PC-3 (cell line): ENCODE results near the gene PHF8. TPM values are rescaled to one million over a fixed set of nuclear protein-coding genes. Genes with fewer than 3 reads are reported as not detected.

Experiments
- ATAC-seq: fragments of 200-7000 bp; cut with Tn5 transposase; 2 replicates; pipeline ENCODE4 v1.9.1; 2020; ENCODE audit warnings: mild to moderate bottlenecking, moderate library complexity
- BruUV-seq: library from RNA; stranded (reverse); fragments of 400-500 nt; replicated peaks from 2 replicates; lab custom pipeline; 2021; lab: Mats Ljungman, UMichigan
- CTCF ChIA-PET: fragments of 300-600 bp; sonication (Branson Sonifier 250); formaldehyde crosslinking; loops from one replicate; lab custom pipeline; 2022; ENCODE audit warnings: antibody characterized with exemption; lab: Charles Lee
- POLR2A ChIA-PET: fragments of 300-600 bp; sonication (Branson Sonifier 250); formaldehyde crosslinking; loops from one replicate; lab custom pipeline; 2022; ENCODE audit warnings: antibody characterized with exemption; ENCODE audit not compliant: unreplicated experiment; lab: Charles Lee
- DNase-seq: peaks from one replicate; pipeline ENCODE4 v3.0.0-alpha.2; 2015
- H2AFZ ChIP-seq: fragments of 300-600 bp; sonication (generic); 2 replicates; pipeline ENCODE4 v1.6.0; 2016; ENCODE audit warnings: antibody characterized with exemption, low read length
- H3F3A ChIP-seq: fragments of 300-600 bp; sonication (generic); one replicate; pipeline ENCODE4 v1.6.0; 2017; ENCODE audit warnings: antibody characterized with exemption, low read length, control low read depth, mild to moderate bottlenecking; ENCODE audit not compliant: unreplicated experiment
- H3K27ac ChIP-seq: fragments of 300-600 bp; sonication (generic); 2 replicates; pipeline ENCODE4 v1.5.1; 2016; ENCODE audit warnings: mild to moderate bottlenecking, low read length
- H3K27me3 ChIP-seq: fragments of 300-600 bp; sonication (generic); 2 replicates; pipeline ENCODE4 v1.6.1; 2016; ENCODE audit warnings: low read length, mixed read lengths
- H3K36me3 ChIP-seq: fragments of 300-600 bp; sonication (generic); 2 replicates; pipeline ENCODE4 v1.6.1; 2016; ENCODE audit warnings: low read depth, mixed run types, low read length, mixed read lengths
- H3K4me1 ChIP-seq: fragments of 300-600 bp; sonication (generic); 2 replicates; pipeline ENCODE4 v1.5.1; 2016; ENCODE audit warnings: low read length; ENCODE audit not compliant: insufficient read depth
- H3K4me2 ChIP-seq: fragments of 300-600 bp; sonication (generic); 2 replicates; pipeline ENCODE4 v1.6.0; 2016; ENCODE audit warnings: low read length
- H3K4me3 ChIP-seq: fragments of 300-600 bp; sonication (generic); 2 replicates; pipeline ENCODE4 v1.5.1; 2016; ENCODE audit warnings: mild to moderate bottlenecking, low read length, mixed read lengths
- H3K79me2 ChIP-seq: fragments of 300-600 bp; sonication (generic); 2 replicates; pipeline ENCODE4 v1.6.1; 2017; ENCODE audit warnings: low read length, mixed read lengths
- H3K9ac ChIP-seq: fragments of 300-600 bp; sonication (generic); 2 replicates; pipeline ENCODE4 v1.6.0; 2016; ENCODE audit warnings: mild to moderate bottlenecking, low read length
- H3K9me2 ChIP-seq: fragments of 300-600 bp; sonication (generic); replicated peaks from 2 replicates; pipeline ENCODE4 v1.6.1; 2016; ENCODE audit warnings: mixed run types, low read length, mixed read lengths
- H3K9me3 ChIP-seq: fragments of 300-600 bp; sonication (generic); 2 replicates; pipeline ENCODE4 v1.6.1; 2016; ENCODE audit warnings: low read length, mixed read lengths
- H4K20me1 ChIP-seq: fragments of 300-600 bp; sonication (generic); 2 replicates; pipeline ENCODE4 v1.6.1; 2016; ENCODE audit warnings: low read length, mixed read lengths
- EZH2 ChIP-seq: fragments of 300-600 bp; sonication (generic); IDR thresholded peaks from one replicate; pipeline ENCODE4 v1.6.1; 2017; ENCODE audit warnings: antibody characterized with exemption, mild to moderate bottlenecking, low read length; ENCODE audit not compliant: unreplicated experiment
- EZH2phosphoT487 ChIP-seq: fragments of 300-600 bp; sonication (generic); IDR thresholded peaks from 2 replicates; pipeline ENCODE4 v1.6.1; 2018; ENCODE audit warnings: mild to moderate bottlenecking, antibody characterized with exemption, low read length, borderline replicate concordance
- intact Hi-C: fragments of 100-400 bp; cut with micrococcal nuclease; formaldehyde crosslinking; loops from 2 replicates; pipeline ENCODE4 v1.9.0; 2023
- total RNA-seq: library from RNA; depleted of rRNA; stranded (reverse); fragments of >200 nt; gene quantifications from 2 replicates; pipeline ENCODE4 v1.2.3, GENCODE V29; 2014
- TF ChIP-seq, protein P1 (sequence below): fragments of 300-600 bp; sonication (generic); conservative IDR thresholded peaks from 2 replicates; pipeline ENCODE4 v1.5.1; 2017; ENCODE audit warnings: antibody characterized with exemption, low read depth, mild to moderate bottlenecking, low read length

Gene PHF8
- total RNA-seq, 1 experiment from 2014 or later = 19.4 TPM

GRCh38 chrX:53939127-53939526, 105.1 kb downstream of the PHF8 start:
- ATAC-seq (no peak), DNase-seq (no peak)
- no TSS peak for BruUV-seq
- no peak overlapping the region for H2AFZ ChIP-seq
- H3K9me2 ChIP-seq = no peaks in the 10 kb centered on the region
- no peak overlapping the region for H3K4me2 ChIP-seq
- no peaks in the 10 kb centered on the region for H3K79me2 ChIP-seq
- ChIA-PET POLR2A (no interaction called here), CTCF (no interaction called here)
- H3K36me3 ChIP-seq = peaks cover 12% of the 10 kb centered on the region; the same call in 1 of the 2 replicates
- H3K9me3 ChIP-seq = no peaks in the 10 kb centered on the region
- no peaks in the 10 kb centered on the region for H4K20me1 ChIP-seq
- H3K27me3 ChIP-seq = no peaks in the 10 kb centered on the region
- H3K27ac ChIP-seq = no peak overlapping the region
- intact Hi-C loops = no loop called here
- H3K4me3 ChIP-seq = no peak overlapping the region
- H3K9ac ChIP-seq = no peak overlapping the region
- TF ChIP-seq EZH2 (no peak), EZH2phosphoT487 (no peak)
- TF ChIP-seq, protein P1, sequence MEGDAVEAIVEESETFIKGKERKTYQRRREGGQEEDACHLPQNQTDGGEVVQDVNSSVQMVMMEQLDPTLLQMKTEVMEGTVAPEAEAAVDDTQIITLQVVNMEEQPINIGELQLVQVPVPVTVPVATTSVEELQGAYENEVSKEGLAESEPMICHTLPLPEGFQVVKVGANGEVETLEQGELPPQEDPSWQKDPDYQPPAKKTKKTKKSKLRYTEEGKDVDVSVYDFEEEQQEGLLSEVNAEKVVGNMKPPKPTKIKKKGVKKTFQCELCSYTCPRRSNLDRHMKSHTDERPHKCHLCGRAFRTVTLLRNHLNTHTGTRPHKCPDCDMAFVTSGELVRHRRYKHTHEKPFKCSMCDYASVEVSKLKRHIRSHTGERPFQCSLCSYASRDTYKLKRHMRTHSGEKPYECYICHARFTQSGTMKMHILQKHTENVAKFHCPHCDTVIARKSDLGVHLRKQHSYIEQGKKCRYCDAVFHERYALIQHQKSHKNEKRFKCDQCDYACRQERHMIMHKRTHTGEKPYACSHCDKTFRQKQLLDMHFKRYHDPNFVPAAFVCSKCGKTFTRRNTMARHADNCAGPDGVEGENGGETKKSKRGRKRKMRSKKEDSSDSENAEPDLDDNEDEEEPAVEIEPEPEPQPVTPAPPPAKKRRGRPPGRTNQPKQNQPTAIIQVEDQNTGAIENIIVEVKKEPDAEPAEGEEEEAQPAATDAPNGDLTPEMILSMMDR = no peak
- no peaks in the 10 kb centered on the region for H3F3A ChIP-seq
- H3K4me1 ChIP-seq = no peaks in the 10 kb centered on the region

DNA sequence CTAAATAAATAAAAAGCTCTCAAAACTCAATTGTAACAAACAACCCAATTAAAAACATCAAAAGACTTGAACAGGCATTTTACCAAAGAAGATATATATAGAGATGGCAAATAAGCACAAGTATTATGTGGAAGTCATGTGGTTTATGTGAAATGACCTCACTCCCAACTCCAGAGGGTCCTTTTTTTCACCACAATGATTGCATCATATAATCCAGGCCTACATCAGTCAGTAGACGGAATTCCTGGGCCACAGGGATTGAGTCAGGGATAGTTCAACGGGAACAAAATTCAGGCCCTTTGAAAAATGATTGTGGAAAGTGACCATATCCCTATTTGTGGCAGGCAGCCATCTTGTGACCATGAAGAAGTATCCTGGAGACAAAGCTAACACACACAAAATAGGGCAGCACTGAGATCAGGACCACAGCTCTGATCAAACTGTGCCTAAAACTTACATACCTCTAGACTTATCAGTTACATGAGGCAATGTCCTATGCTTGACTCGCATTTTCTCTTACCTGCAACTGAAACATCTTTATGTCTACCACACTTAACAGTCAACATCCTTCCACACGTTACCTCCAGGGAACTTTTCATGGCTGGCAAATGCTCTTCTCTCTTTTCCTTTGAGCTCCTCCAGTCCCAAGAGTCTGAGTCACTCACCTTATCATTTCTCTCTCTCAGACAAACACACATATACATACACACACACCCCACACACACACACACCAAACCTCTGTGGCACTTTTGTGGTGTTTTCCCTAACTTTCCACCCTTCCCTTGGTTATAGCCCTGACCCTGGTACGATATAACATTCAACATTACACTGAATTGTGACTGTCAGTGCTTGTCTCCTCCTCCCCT, 113.5 kb downstream of the PHF8 start:
- no peak for TF ChIP-seq EZH2
- TF ChIP-seq EZH2phosphoT487 = no peak
- TF ChIP-seq, protein P1 = no peak
- Histone ChIP-seq H3K27me3 (no peaks in the 10 kb centered on the region), H3K27ac (no peak overlapping the region), H3F3A (no peaks in the 10 kb centered on the region), H3K4me1 (no peaks in the 10 kb centered on the region), H4K20me1 (no peaks in the 10 kb centered on the region), H2AFZ (no peak overlapping the region), H3K9ac (no peak overlapping the region), H3K9me3 (no peaks in the 10 kb centered on the region), H3K4me3 (no peak overlapping the region), H3K4me2 (no peak overlapping the region), H3K36me3 (no peaks in the 10 kb centered on the region), H3K9me2 (no peaks in the 10 kb centered on the region), H3K79me2 (no peaks in the 10 kb centered on the region)
- intact Hi-C loops = no loop called here
- POLR2A ChIA-PET = interaction anchor here (0.5 kb wide), 1 partner anchor 330 kb away, joined by 5 read pairs; no protein-coding TSS in a partner anchor
- no peak for ATAC-seq
- CTCF ChIA-PET = no interaction called here
- DNase-seq = no peak
- no TSS peak for BruUV-seq

DNA sequence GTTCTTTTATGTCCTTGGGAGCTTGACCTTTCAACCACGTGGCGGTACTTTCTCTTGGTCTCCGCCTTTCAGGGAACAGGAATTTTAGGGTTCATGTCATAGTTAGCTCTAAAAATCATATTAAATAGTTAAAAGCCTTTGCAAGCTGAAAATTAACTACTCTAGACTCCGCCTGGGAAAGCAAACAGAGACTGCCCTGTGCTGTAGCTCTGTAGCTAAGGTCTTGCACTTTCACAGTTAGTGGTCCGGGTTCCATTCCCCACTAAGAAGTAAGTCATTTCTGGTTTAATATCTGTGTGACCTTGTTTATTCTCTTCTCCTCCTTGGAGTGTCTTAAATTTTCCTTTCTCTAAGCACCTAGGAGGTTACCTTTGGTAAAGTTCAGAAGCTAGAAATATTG, 118.2 kb downstream of the PHF8 start:
- CTCF ChIA-PET = no interaction called here
- Histone ChIP-seq H3K9me2 (no peaks in the 10 kb centered on the region), H3K36me3 (no peaks in the 10 kb centered on the region), H4K20me1 (no peaks in the 10 kb centered on the region), H3K4me3 (no peak overlapping the region), H3K27ac (no peak overlapping the region), H3K4me1 (no peaks in the 10 kb centered on the region), H3K4me2 (no peak overlapping the region), H3K79me2 (no peaks in the 10 kb centered on the region), H3F3A (no peaks in the 10 kb centered on the region), H3K9ac (no peak overlapping the region), H3K9me3 (no peaks in the 10 kb centered on the region), H2AFZ (no peak overlapping the region), H3K27me3 (no peaks in the 10 kb centered on the region)
- intact Hi-C loops = no loop called here
- DNase-seq (no peak), ATAC-seq (no peak)
- TF ChIP-seq, protein P1 = no peak
- TF ChIP-seq EZH2phosphoT487 = no peak
- TF ChIP-seq EZH2 = no peak
- no TSS peak for BruUV-seq
- POLR2A ChIA-PET = no interaction called here
